Right lung (tissue), 5 donors: ENCODE results near the gene MTNR1A. TPM values are rescaled to one million over a fixed set of nuclear protein-coding genes. Genes with fewer than 3 reads are reported as not detected.
A peak's percentile ranks its signal among the peaks of the same experiment; 100 is the strongest.
"Not testable (repeated sequence)": the region's sequence is repeated elsewhere in the genome, so short reads cannot be mapped to it uniquely, and the experiment has no call there.

Source experiments
- DNase-seq, 2 donors: peaks; one replicate each; pipeline ENCODE4 v3.0.0-alpha.2; 2013
- polyA plus RNA-seq, 5 donors: library from polyadenylated mRNA; unstranded; fragments of 120-200 nt; gene quantifications; one replicate each; pipeline versions ENCODE4 v1.2.1 to v1.2.3, GENCODE V29; 2013; ENCODE audit warnings: inconsistent platforms in 1 of 5, low replicate concordance in 1 of 5; ENCODE audit not compliant: insufficient read length in 5 of 5, insufficient read depth in 1 of 5

MTNR1A gene
- polyA plus RNA-seq, 5 donors: 0.09 to 0.10 TPM; not detected in 3

- DNase-seq: no peak
Observed at GRCh38 chr4:186563761-186564160, 8.4 kb upstream of the MTNR1A start.

GRCh38 chr4:186561748-186562147 is 6.4 kb upstream of the MTNR1A start:
- no peak for DNase-seq

- no peak for DNase-seq
Observed at GRCh38 chr4:186560647-186561046, 5.3 kb upstream of the MTNR1A start.

GRCh38 chr4:186557486-186557885 is 2.1 kb upstream of the MTNR1A start:
- DNase-seq: no peak

- DNase-seq: no peak
Observed at GRCh38 chr4:186557061-186557460, 1.7 kb upstream of the MTNR1A start.

GRCh38 chr4:186554539-186554913 is 841 bp downstream of the MTNR1A start:
- peak in 1 of 2 donors; percentile 14 for DNase-seq

- DNase-seq: no peak
Observed at GRCh38 chr4:186553717-186554116, 1.6 kb downstream of the MTNR1A start.

- DNase-seq: no peak
Observed at GRCh38 chr4:186551849-186552248, 3.5 kb downstream of the MTNR1A start.

GRCh38 chr4:186545436-186545835 is 9.9 kb downstream of the MTNR1A start:
- DNase-seq: no peak

- no peak for DNase-seq
Observed at GRCh38 chr4:186543206-186543605, 12.2 kb downstream of the MTNR1A start.

GRCh38 chr4:186541801-186542200 is 13.6 kb downstream of the MTNR1A start:
- DNase-seq: no peak

GRCh38 chr4:186537843-186538521 is 17.4 kb downstream of the MTNR1A start:
- DNase-seq: no peak

- no peak for DNase-seq
Observed at GRCh38 chr4:186536285-186536684, 19.1 kb downstream of the MTNR1A start.

- DNase-seq: no peak
Observed at GRCh38 chr4:186534056-186534455, 21.3 kb downstream of the MTNR1A start.

- not testable (repeated sequence) for DNase-seq
Observed at GRCh38 chr4:186523927-186524326, 31.4 kb downstream of the MTNR1A start.

GRCh38 chr4:186516287-186516686 is 39.1 kb downstream of the MTNR1A start:
- no peak for DNase-seq

GRCh38 chr4:186514271-186514950 is 41.0 kb downstream of the MTNR1A start:
- no peak for DNase-seq

GRCh38 chr4:186504771-186505170 is 50.6 kb downstream of the MTNR1A start:
- DNase-seq: not testable (repeated sequence)

GRCh38 chr4:186502231-186502630 is 53.1 kb downstream of the MTNR1A start:
- no peak for DNase-seq

- no peak for DNase-seq
Observed at GRCh38 chr4:186501554-186501953, 53.8 kb downstream of the MTNR1A start.

GRCh38 chr4:186500721-186501304 is 54.6 kb downstream of the MTNR1A start:
- DNase-seq: no peak

GRCh38 chr4:186499467-186499866 is 55.9 kb downstream of the MTNR1A start:
- no peak for DNase-seq

- DNase-seq: no peak
Observed at GRCh38 chr4:186497043-186497442, 58.3 kb downstream of the MTNR1A start.
